Smooth muscle cell of the pulmonary artery (primary cell): ENCODE data around the gene MEIS3. TPM values are rescaled to one million over a fixed set of nuclear protein-coding genes. Genes with fewer than 3 reads are reported as not detected.

ENCODE experiments used
- total RNA-seq: library from RNA; depleted of rRNA; stranded (reverse); fragments of >200 nt; gene quantifications from 2 replicates; pipeline ENCODE4 v1.2.3, GENCODE V29; 2014

The MEIS3 gene
- 29.7 and 50.3 TPM in 2 replicates for total RNA-seq

GRCh38 chr19:47419030-47419783 lies at the start of gene MEIS3:
TSS of gene MEIS3 (minus strand) at chr19:47419527. CDS start at chr19:47419081, 446 bp downstream.

Other genes starting within 250 kb of the MEIS3 start
- gene BBC3, start 188.3 kb downstream of the MEIS3 start, total RNA-seq = 10.5 and 14.8 TPM in 2 replicates
- gene CCDC9, start 163.0 kb downstream of the MEIS3 start, total RNA-seq = 8.3 and 9.3 TPM in 2 replicates
- gene INAFM1, start 144.6 kb downstream of the MEIS3 start, total RNA-seq = 3.0 and 3.9 TPM in 2 replicates
- 0.39 and 0.73 TPM in 2 replicates for gene C5AR1, start 109.7 kb downstream of the MEIS3 start, total RNA-seq
- 0.07 and 0.17 TPM in 2 replicates for gene C5AR2, start 87.4 kb downstream of the MEIS3 start, total RNA-seq
- gene DHX34, start 70.2 kb downstream of the MEIS3 start, total RNA-seq = 8.4 and 16.8 TPM in 2 replicates
- 0.20 and 0.36 TPM in 2 replicates for gene SLC8A2, start 52.4 kb upstream of the MEIS3 start, total RNA-seq
- gene KPTN, start 64.7 kb upstream of the MEIS3 start, total RNA-seq = 5.7 and 6.2 TPM in 2 replicates
- 77.9 and 86.4 TPM in 2 replicates for gene NAPA, start 95.5 kb upstream of the MEIS3 start, total RNA-seq
- gene ZNF541, start 153.6 kb upstream of the MEIS3 start, total RNA-seq = 0.07 and 0.17 TPM in 2 replicates
- gene BICRA, start 189.6 kb upstream of the MEIS3 start, total RNA-seq = 6.0 and 7.8 TPM in 2 replicates